Liver (tissue), 9 donors: ENCODE measurements around the gene FRMPD3. TPM values are rescaled to one million over a fixed set of nuclear protein-coding genes. Genes with fewer than 3 reads are reported as not detected.

Source experiments
- DNase-seq: peaks from one replicate; pipeline ENCODE4 v3.0.0-alpha.2; 2017; ENCODE audit warnings: low spot score
- H3K27ac ChIP-seq, 2 donors: one replicate each; pipeline ENCODE4 v1.7.0; 2013; ENCODE audit warnings: inconsistent platforms in 2 of 2, low read length in 2 of 2, control low read depth in 1 of 2, low read depth in 1 of 2, mild to moderate bottlenecking in 1 of 2
- H3K27me3 ChIP-seq, 4 donors: one replicate each; pipeline versions ENCODE4 v1.6.1 to v1.7.0; 2013; ENCODE audit warnings: low read length in 3 of 4, inconsistent platforms in 1 of 4, mild to moderate bottlenecking in 1 of 4, moderate library complexity in 1 of 4; ENCODE audit not compliant: control insufficient read depth in 4 of 4, insufficient read depth in 4 of 4
- H3K36me3 ChIP-seq, 4 donors: one replicate each; pipeline versions ENCODE4 v1.6.1 to v1.7.0; 2013; ENCODE audit warnings: low read length in 3 of 4, mild to moderate bottlenecking in 3 of 4, low read depth in 1 of 4, moderate library complexity in 1 of 4; ENCODE audit not compliant: control insufficient read depth in 4 of 4, insufficient read depth in 3 of 4
- H3K4me1 ChIP-seq, 4 donors: one replicate each; pipeline versions ENCODE4 v1.6.1 to v1.7.0; 2013; ENCODE audit warnings: low read length in 3 of 4, mild to moderate bottlenecking in 3 of 4, moderate library complexity in 1 of 4; ENCODE audit not compliant: control insufficient read depth in 4 of 4, insufficient read depth in 4 of 4
- H3K4me3 ChIP-seq, 3 donors: one replicate each; pipeline versions ENCODE4 v1.6.1 to v1.7.0; 2013; ENCODE audit warnings: low read length in 3 of 3, control low read depth in 1 of 3, low read depth in 1 of 3, mild to moderate bottlenecking in 1 of 3
- H3K9ac ChIP-seq, 2 donors: one replicate each; pipeline ENCODE4 v1.7.0; 2013; ENCODE audit warnings: low read length in 2 of 2, mild to moderate bottlenecking in 2 of 2, moderate library complexity in 2 of 2, control low read depth in 1 of 2, low read depth in 1 of 2
- H3K9me3 ChIP-seq, 4 donors: one replicate each; pipeline versions ENCODE4 v1.6.1 to v1.7.0; 2013; ENCODE audit warnings: low read length in 3 of 4; ENCODE audit not compliant: control insufficient read depth in 4 of 4
- ATF3 ChIP-seq: IDR thresholded peaks from 2 replicates; pipeline ENCODE4 v1.6.1; 2016; ENCODE audit warnings: antibody characterized with exemption
- CTCF ChIP-seq: fragments of 150-350 bp; IDR thresholded peaks from 2 replicates; pipeline ENCODE4 v1.5.1; 2017; ENCODE audit warnings: improper control_type of control experiment, low read depth, low read length; ENCODE audit not compliant: missing input control
- EGR1 ChIP-seq, 2 donors: IDR thresholded peaks; 2 replicates each; pipeline ENCODE4 v1.6.1; 2016 to 2018; ENCODE audit warnings: antibody characterized with exemption in 2 of 2, low read depth in 2 of 2
- FOXA1 ChIP-seq: IDR thresholded peaks from 2 replicates; pipeline ENCODE4 v1.6.1; 2016; ENCODE audit warnings: antibody characterized with exemption
- FOXA2 ChIP-seq: IDR thresholded peaks from 2 replicates; pipeline ENCODE4 v1.6.1; 2016; ENCODE audit warnings: antibody characterized with exemption
- GABPA ChIP-seq, 2 donors: IDR thresholded peaks in 1 of 2; conservative IDR thresholded peaks in 1 of 2; 2 replicates each; pipeline ENCODE4 v1.6.1; 2016; ENCODE audit warnings: antibody characterized with exemption in 2 of 2, mild to moderate bottlenecking in 1 of 2, moderate library complexity in 1 of 2
- HNF4A ChIP-seq, 2 donors: conservative IDR thresholded peaks; 2 replicates each; pipeline ENCODE4 v1.6.1; 2016; ENCODE audit warnings: antibody characterized with exemption in 2 of 2, mild to moderate bottlenecking in 2 of 2
- HNF4G ChIP-seq: IDR thresholded peaks from 2 replicates; pipeline ENCODE4 v1.6.1; 2016; ENCODE audit warnings: antibody characterized with exemption
- JUND ChIP-seq, 2 donors: IDR thresholded peaks; 2 replicates each; pipeline ENCODE4 v1.6.1; 2016; ENCODE audit warnings: antibody characterized with exemption in 2 of 2
- MAX ChIP-seq: IDR thresholded peaks from 2 replicates; pipeline ENCODE4 v1.6.1; 2016; ENCODE audit warnings: antibody characterized with exemption
- NR2F2 ChIP-seq: IDR thresholded peaks from 2 replicates; pipeline ENCODE4 v1.6.1; 2016; ENCODE audit warnings: antibody characterized with exemption
- RAD21 ChIP-seq, 2 donors: IDR thresholded peaks; 2 replicates each; pipeline ENCODE4 v1.6.1; 2016; ENCODE audit warnings: antibody characterized with exemption in 2 of 2, mild to moderate bottlenecking in 2 of 2
- REST ChIP-seq: IDR thresholded peaks from 2 replicates; pipeline ENCODE4 v1.6.1; 2016; ENCODE audit warnings: antibody characterized with exemption, mild to moderate bottlenecking
- RXRA ChIP-seq, 2 donors: IDR thresholded peaks; 2 replicates each; pipeline ENCODE4 v1.6.1; 2017 to 2018; ENCODE audit warnings: antibody characterized with exemption in 2 of 2, mild to moderate bottlenecking in 1 of 2
- SP1 ChIP-seq: IDR thresholded peaks from 2 replicates; pipeline ENCODE4 v1.6.1; 2018; ENCODE audit warnings: antibody characterized with exemption, mild to moderate bottlenecking
- YY1 ChIP-seq: IDR thresholded peaks from 2 replicates; pipeline ENCODE4 v1.6.1; 2016; ENCODE audit warnings: antibody characterized with exemption, mild to moderate bottlenecking
- WGBS: extraction: QIAGEN DNeasy Blood & Tissue Kit; methylation state at CpG from one replicate; pipeline ENCODE4 v1.1.7; 2013; 5-methylcytosine and 5-hydroxymethylcytosine counted together
- polyA plus RNA-seq, 2 donors: library from polyadenylated mRNA; stranded (reverse) in 1 of 2; unstranded in 1 of 2; fragments of 200-250 nt in 1 of 2; fragments of >200 nt in 1 of 2; fragmentation: Nextera tagmentation in 1 of 2; extraction: Ambion mirVana in 1 of 2; gene quantifications; one replicate each; pipeline versions ENCODE4 v1.2.1 to v1.2.3, GENCODE V29; 2013 to 2015
- total RNA-seq, 2 donors: library from RNA; depleted of rRNA; stranded (reverse); fragments of >200 nt; gene quantifications; one replicate each; pipeline ENCODE4 v1.2.3, GENCODE V29; 2014
- donor health status: healthy.
- donor health status: healthy.
- donor health status: healthy.
- donor health status: healthy.
- donor health status: healthy.

The FRMPD3 gene
- total and polyA plus RNA-seq, 4 donors: under 0.01 to 0.01 TPM; not detected in 2

- TF ChIP-seq SP1: no peak
- TF ChIP-seq CTCF: no peak
Measured at GRCh38 chrX:107493141-107493540, 43.7 kb downstream of the FRMPD3 start (continued).

GRCh38 chrX:107496786-107497185 is 47.3 kb downstream of the FRMPD3 start:
- no peak overlapping the region for H3K9ac ChIP-seq
- TF ChIP-seq CTCF (no peak), HNF4A (conservative IDR thresholded peaks at IDR 0.05) (no peak), HNF4G (no peak), FOXA1 (no peak), ATF3 (no peak), EGR1 (IDR thresholded peaks at IDR 0.05; ENCODE audit: low read depth in 2 of 2) (no peak), FOXA2 (no peak), GABPA (IDR thresholded peaks at IDR 0.05 in 1 of 2, conservative IDR thresholded peaks at IDR 0.05 in 1 of 2) (no peak), SP1 (no peak), NR2F2 (no peak), MAX (no peak), RAD21 (IDR thresholded peaks at IDR 0.05) (no peak), REST (no peak), RXRA (IDR thresholded peaks at IDR 0.05) (no peak), YY1 (no peak), JUND (IDR thresholded peaks at IDR 0.05) (no peak)
- H3K27me3 ChIP-seq: peaks cover 0 to under 1% (median 0%) of the 10 kb centered on the region in 4 donors
- WGBS: 71% methylated on average over 3 of the region's 3 CpGs
- no peaks in the 10 kb centered on the region for H3K4me1 ChIP-seq
- no peak overlapping the region for H3K27ac ChIP-seq
- no peak overlapping the region for H3K4me3 ChIP-seq
- DNase-seq: no peak
- no peaks in the 10 kb centered on the region for H3K36me3 ChIP-seq
- no peaks in the 10 kb centered on the region for H3K9me3 ChIP-seq

Other genes with a start within 250 kb of the FRMPD3 start
- gene NUP62CL, start 243.2 kb upstream of the FRMPD3 start, total RNA-seq: 1 to 10 TPM; 4.2 to 6.8 TPM
- 1 to 10 TPM in 1 of 2 donors, under 1 TPM in 1; 0.97 to 1.0 TPM for gene NUP62CL, start 243.2 kb upstream of the FRMPD3 start, polyA plus RNA-seq
- gene DNAAF6, start 243.0 kb upstream of the FRMPD3 start, total RNA-seq: not detected
- gene DNAAF6, start 243.0 kb upstream of the FRMPD3 start, polyA plus RNA-seq: not detected
- gene PRPS1, start 178.9 kb downstream of the FRMPD3 start, total RNA-seq: 10 to 100 TPM; 24.1 to 28.1 TPM
- gene PRPS1, start 178.9 kb downstream of the FRMPD3 start, polyA plus RNA-seq: 10 to 100 TPM; 13.3 to 32.2 TPM